HFF-Myc (cell line): ENCODE measurements around the gene CCDC28B.

Experiments
- DNase-seq: peaks from one replicate; pipeline ENCODE4 v3.0.0-alpha.2; 2011; ENCODE audit warnings: low read depth; ENCODE audit errors: extremely low read depth
- H3K4me3 ChIP-seq: replicated peaks from 2 replicates; pipeline ENCODE4 v1.5.1; 2011; ENCODE audit warnings: low read depth, mild to moderate bottlenecking, control low read depth, low read length
- TF ChIP-seq, protein P1 (sequence below): IDR thresholded peaks from 2 replicates; pipeline ENCODE4 v1.5.1; 2012; ENCODE audit warnings: mild to moderate bottlenecking, low read depth, low read length, control low read depth; ENCODE audit errors: missing control alignments

CCDC28B gene

DNA sequence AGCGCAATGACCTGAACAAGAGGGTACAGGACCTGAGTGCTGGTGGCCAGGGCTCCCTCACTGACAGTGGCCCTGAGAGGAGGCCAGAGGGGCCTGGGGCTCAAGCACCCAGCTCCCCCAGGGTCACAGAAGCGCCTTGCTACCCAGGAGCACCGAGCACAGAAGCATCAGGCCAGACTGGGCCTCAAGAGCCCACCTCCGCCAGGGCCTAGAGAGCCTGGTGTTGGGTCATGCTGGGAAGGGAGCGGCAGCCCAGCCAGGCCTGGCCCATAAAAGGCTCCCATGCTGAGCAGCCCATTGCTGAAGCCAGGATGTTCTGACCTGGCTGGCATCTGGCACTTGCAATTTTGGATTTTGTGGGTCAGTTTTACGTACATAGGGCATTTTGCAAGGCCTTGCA lies 5.4 kb upstream of the CCDC28B start:
- H3K4me3 ChIP-seq, result no peak overlapping the region
- no peak for DNase-seq
- TF ChIP-seq, protein P1, sequence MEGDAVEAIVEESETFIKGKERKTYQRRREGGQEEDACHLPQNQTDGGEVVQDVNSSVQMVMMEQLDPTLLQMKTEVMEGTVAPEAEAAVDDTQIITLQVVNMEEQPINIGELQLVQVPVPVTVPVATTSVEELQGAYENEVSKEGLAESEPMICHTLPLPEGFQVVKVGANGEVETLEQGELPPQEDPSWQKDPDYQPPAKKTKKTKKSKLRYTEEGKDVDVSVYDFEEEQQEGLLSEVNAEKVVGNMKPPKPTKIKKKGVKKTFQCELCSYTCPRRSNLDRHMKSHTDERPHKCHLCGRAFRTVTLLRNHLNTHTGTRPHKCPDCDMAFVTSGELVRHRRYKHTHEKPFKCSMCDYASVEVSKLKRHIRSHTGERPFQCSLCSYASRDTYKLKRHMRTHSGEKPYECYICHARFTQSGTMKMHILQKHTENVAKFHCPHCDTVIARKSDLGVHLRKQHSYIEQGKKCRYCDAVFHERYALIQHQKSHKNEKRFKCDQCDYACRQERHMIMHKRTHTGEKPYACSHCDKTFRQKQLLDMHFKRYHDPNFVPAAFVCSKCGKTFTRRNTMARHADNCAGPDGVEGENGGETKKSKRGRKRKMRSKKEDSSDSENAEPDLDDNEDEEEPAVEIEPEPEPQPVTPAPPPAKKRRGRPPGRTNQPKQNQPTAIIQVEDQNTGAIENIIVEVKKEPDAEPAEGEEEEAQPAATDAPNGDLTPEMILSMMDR, result no peak

DNA sequence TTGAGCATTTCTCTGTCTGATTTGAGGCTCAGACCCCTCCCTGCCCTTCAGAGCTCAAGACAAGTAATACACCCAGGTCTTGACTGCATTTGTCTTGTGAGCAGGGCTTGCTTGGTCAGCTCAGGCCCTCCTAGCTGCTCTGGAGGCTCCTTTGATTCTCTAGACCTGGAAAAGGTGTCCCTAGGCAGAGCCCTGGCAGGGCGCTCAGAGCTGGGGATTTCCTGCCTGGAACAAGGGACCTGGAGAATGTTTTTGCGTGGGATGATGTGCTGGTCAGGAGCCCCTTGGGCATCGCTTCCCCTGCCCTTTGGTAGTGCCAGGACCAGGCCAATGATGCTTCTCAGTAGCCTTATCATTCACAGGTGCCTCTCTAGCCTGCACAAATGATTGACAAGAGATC lies 4.9 kb upstream of the CCDC28B start:
- H3K4me3 ChIP-seq, result no peak overlapping the region
- TF ChIP-seq, protein P1, result no peak
- no peak for DNase-seq

DNA sequence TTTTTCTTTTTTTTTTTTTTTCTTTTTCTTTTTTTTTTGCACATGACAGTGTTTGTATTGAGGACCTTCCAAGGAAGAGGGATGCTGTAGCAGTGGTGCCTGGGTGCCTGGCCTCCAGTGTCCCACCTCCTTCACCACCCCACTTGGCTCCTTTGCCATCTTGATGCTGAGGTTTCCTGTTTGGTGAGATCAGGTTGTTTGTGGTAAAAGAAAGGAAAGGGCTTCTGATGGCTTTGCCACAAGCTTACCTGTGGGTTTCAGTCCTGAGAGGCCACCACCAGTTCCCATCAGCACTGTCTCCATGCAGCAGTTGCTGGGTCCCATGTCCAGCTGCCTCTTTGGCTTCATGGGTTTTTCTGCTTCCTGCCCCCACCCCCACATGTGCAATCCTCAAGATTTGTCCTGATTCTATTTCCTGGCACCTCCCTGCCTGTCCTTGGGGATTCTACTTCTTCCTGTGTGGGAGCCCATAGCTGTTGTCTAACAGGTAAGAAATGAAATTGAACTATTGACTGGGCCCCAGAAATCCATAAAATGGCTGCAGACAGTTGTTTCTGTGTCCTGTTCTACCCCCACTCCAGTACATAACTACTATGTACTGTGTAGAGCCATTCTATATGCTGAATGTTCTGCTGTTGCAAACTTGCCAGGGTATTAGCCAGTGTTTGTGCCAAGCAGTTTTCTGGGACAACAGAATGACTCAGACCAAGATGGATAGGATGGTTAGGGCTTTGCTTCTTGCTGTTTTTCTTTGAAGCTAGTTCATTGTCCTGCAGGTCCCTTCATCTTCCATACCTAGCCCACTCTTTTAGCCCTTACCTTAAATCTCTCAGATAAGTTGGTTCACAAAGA lies 4.2 kb upstream of the CCDC28B start:
- no peak overlapping the region for H3K4me3 ChIP-seq
- TF ChIP-seq, protein P1, result no peak
- DNase-seq, result no peak

DNA sequence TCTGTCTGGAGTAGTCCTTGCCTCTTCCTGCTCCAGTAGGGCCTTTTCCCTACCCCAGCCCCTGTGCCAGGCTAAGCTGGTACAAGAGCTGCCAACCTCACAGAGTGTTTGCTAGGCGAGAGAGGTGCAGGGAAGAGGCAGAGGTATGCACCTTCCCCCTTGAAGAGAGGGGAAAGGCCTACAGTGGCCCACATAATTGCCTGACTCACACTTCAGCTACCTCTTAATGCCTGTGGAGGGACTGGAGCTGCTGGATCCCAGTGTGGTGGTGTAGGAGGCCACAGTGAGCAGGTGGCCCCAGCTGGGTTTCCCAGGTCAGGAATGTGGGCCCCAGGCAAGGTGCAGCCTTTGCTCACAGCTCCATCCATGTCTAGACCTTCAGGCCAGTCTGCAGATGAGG lies 3.3 kb upstream of the CCDC28B start:
- no peak for DNase-seq
- TF ChIP-seq, protein P1, result no peak
- no peak overlapping the region for H3K4me3 ChIP-seq

DNA sequence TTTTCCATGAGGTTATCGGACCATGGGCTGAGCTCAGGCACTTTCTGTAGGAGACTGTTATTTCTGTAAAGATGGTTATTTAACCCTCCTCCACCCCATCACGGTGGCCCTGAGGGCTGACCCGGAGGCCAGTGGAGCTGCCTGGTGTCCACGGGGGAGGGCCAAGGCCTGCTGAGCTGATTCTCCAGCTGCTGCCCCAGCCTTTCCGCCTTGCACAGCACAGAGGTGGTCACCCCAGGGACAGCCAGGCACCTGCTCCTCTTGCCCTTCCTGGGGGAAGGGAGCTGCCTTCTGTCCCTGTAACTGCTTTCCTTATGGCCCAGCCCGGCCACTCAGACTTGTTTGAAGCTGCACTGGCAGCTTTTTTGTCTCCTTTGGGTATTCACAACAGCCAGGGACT lies 2.6 kb upstream of the CCDC28B start:
- DNase-seq, result no peak
- TF ChIP-seq, protein P1, result no peak
- no peak overlapping the region for H3K4me3 ChIP-seq

DNA sequence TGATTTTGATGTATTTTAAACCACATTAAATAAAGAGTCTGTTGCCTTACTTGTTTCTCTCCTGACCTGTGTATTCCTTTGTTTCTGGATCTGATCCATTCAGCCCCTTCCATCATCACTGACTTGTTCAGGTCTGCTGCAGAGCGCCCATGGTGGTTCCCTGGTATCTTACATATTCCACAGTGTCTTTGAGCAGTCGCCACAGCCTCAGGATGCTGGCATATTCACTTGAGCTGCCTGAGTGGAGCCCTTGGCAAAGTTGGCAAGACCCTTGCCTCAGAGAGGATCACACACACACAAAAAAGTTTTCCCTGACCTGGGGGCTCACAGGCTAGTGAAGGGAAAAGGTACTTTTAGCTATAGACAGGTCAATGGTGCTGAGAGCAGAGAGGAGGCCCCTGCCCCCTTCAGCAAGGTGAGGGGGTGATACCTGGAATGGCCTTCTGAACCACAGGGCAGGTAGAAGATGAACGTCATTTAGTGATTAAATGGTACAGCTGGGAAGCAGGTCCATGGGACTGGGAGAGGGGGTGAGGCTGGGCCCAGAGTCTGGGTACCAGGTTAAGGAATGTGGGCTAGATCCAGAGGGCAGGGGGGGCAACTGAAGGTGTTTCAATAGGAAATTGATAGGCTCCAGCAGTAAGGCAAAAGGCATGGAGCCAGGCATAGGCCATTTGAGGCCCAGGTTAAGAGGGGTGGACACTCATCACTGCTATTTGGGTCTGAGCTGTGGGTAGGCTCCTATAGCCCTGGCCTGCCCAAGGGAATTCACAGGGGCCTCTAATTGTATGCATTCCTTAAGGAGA lies 2.0 kb upstream of the CCDC28B start:
- no peak for DNase-seq
- no peak overlapping the region for H3K4me3 ChIP-seq
- TF ChIP-seq, protein P1, result no peak
